ENCODE measurements around the gene TMEM185B.
"Not testable (repeated sequence)": the region's sequence is repeated elsewhere in the genome, so short reads cannot be mapped to it uniquely, and the experiment has no call there.

The TMEM185B gene

GRCh38 chr2:120204945-120205670, 18.1 kb downstream of the TMEM185B start:
- DNase-seq, result no peak

- no peak for DNase-seq
Observed at GRCh38 chr2:120204417-120204816, 18.8 kb downstream of the TMEM185B start.

GRCh38 chr2:120204022-120204405, 19.2 kb downstream of the TMEM185B start:
- no peak for DNase-seq

GRCh38 chr2:120203251-120204021, 19.8 kb downstream of the TMEM185B start:
- DNase-seq, result no peak

GRCh38 chr2:120199817-120200459, 23.3 kb downstream of the TMEM185B start:
- DNase-seq, result not testable (repeated sequence)

GRCh38 chr2:120195553-120195952, 27.6 kb downstream of the TMEM185B start:
- DNase-seq, result no peak

GRCh38 chr2:120192280-120192679, 30.9 kb downstream of the TMEM185B start:
- no peak for DNase-seq

GRCh38 chr2:120189189-120189588, 34.0 kb downstream of the TMEM185B start:
- no peak for DNase-seq

- DNase-seq, result no peak
Observed at GRCh38 chr2:120182019-120182560, 41.1 kb downstream of the TMEM185B start.

GRCh38 chr2:120180066-120180465, 43.1 kb downstream of the TMEM185B start:
- no peak for DNase-seq

- no peak for DNase-seq
Observed at GRCh38 chr2:120179396-120179795, 43.8 kb downstream of the TMEM185B start.

GRCh38 chr2:120177973-120178372, 45.2 kb downstream of the TMEM185B start:
- DNase-seq, result no peak

GRCh38 chr2:120177001-120177621, 46.1 kb downstream of the TMEM185B start:
- DNase-seq, result peak; percentile 69

GRCh38 chr2:120176526-120176925, 46.7 kb downstream of the TMEM185B start:
- no peak for DNase-seq

GRCh38 chr2:120174963-120175581, 48.1 kb downstream of the TMEM185B start:
- no peak for DNase-seq

Measured in activated CD4-positive, alpha-beta T cell treated with anti-CD3 and anti-CD28 coated beads, Interleukin-2, amount 50 U/mL, for 1 hour (primary cell).